Progenitor cell of endocrine pancreas (in vitro differentiated cells): ENCODE measurements around the gene DNAJB6. TPM values are rescaled to one million over a fixed set of nuclear protein-coding genes. Genes with fewer than 3 reads are reported as not detected.

Experiments
- DNase-seq: peaks from one replicate; pipeline ENCODE4 v3.0.0; 2021; ENCODE audit warnings: low spot score; ENCODE audit not compliant: unreplicated experiment
- H3K27ac Mint-ChIP-seq: 2 replicates; pipeline ENCODE4 v1.8.0; 2021; ENCODE audit warnings: mild to moderate bottlenecking, moderate library complexity, mixed read lengths
- H3K27me3 Mint-ChIP-seq: 2 replicates; pipeline ENCODE4 v1.8.0; 2021; ENCODE audit warnings: mixed read lengths
- H3K36me3 Mint-ChIP-seq: 2 replicates; pipeline ENCODE4 v1.8.0; 2022; ENCODE audit warnings: mixed read lengths; ENCODE audit not compliant: insufficient read depth
- H3K4me1 Mint-ChIP-seq: 2 replicates; pipeline ENCODE4 v1.8.0; 2021; ENCODE audit warnings: low read depth, mixed read lengths
- H3K4me3 Mint-ChIP-seq: 2 replicates; pipeline ENCODE4 v1.8.0; 2021; ENCODE audit warnings: low read depth, mild to moderate bottlenecking, moderate library complexity, mixed read lengths
- H3K9me3 Mint-ChIP-seq: 2 replicates; pipeline ENCODE4 v1.8.0; 2021; ENCODE audit warnings: low read depth, mixed read lengths
- total RNA-seq: library from RNA; stranded (reverse); gene quantifications from 2 replicates; pipeline ENCODE4 v1.2.1, GENCODE V29; 2021
- TF ChIP-seq, protein P1 (sequence below): fragments of 200-600 bp; sonication (generic); IDR thresholded peaks from one replicate; pipeline ENCODE4 v1.5.0; 2021; ENCODE audit warnings: antibody characterized with exemption, mild to moderate bottlenecking; ENCODE audit not compliant: unreplicated experiment

DNAJB6 gene
- total RNA-seq, 1 donor from 2014 or later, result 119 TPM

GRCh38 chr7:157441023-157441399, 104.2 kb downstream of the DNAJB6 start:
- no peak overlapping the region for H3K4me3 Mint-ChIP-seq
- H3K36me3 Mint-ChIP-seq, result no peaks in the 10 kb centered on the region
- H3K4me1 Mint-ChIP-seq, result no peaks in the 10 kb centered on the region
- TF ChIP-seq, protein P1, sequence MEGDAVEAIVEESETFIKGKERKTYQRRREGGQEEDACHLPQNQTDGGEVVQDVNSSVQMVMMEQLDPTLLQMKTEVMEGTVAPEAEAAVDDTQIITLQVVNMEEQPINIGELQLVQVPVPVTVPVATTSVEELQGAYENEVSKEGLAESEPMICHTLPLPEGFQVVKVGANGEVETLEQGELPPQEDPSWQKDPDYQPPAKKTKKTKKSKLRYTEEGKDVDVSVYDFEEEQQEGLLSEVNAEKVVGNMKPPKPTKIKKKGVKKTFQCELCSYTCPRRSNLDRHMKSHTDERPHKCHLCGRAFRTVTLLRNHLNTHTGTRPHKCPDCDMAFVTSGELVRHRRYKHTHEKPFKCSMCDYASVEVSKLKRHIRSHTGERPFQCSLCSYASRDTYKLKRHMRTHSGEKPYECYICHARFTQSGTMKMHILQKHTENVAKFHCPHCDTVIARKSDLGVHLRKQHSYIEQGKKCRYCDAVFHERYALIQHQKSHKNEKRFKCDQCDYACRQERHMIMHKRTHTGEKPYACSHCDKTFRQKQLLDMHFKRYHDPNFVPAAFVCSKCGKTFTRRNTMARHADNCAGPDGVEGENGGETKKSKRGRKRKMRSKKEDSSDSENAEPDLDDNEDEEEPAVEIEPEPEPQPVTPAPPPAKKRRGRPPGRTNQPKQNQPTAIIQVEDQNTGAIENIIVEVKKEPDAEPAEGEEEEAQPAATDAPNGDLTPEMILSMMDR, result no peak
- no peaks in the 10 kb centered on the region for H3K9me3 Mint-ChIP-seq
- no peak overlapping the region for H3K27ac Mint-ChIP-seq
- peaks cover 18% of the 10 kb centered on the region for H3K27me3 Mint-ChIP-seq
- DNase-seq, result no peak

DNA sequence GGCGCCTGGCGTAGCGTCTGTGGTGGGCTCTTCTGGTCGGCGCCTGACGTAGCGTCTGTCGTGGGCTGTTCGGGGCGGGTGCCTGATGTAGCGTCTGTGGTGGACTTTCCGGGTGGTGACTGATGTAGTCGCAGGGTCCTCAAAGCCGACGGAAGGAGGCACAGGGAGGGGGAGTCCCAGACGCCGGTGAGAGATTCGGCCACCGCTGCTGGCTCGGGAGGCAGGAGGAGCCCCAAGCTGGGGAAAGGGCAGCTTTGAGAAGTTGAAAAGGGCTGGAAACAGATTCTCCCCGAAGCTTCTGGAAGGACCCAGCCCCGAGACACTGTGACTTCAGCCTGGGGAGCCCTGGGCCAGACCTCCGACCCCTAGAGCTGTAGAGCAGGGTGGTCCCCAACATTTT, 105.7 kb downstream of the DNAJB6 start:
- H3K36me3 Mint-ChIP-seq, result no peaks in the 10 kb centered on the region
- no peak overlapping the region for H3K27ac Mint-ChIP-seq
- no peak for DNase-seq
- no peaks in the 10 kb centered on the region for H3K4me1 Mint-ChIP-seq
- H3K4me3 Mint-ChIP-seq, result no peak overlapping the region
- H3K27me3 Mint-ChIP-seq, result peaks cover 12% of the 10 kb centered on the region
- TF ChIP-seq, protein P1, result no peak
- H3K9me3 Mint-ChIP-seq, result no peaks in the 10 kb centered on the region

DNA sequence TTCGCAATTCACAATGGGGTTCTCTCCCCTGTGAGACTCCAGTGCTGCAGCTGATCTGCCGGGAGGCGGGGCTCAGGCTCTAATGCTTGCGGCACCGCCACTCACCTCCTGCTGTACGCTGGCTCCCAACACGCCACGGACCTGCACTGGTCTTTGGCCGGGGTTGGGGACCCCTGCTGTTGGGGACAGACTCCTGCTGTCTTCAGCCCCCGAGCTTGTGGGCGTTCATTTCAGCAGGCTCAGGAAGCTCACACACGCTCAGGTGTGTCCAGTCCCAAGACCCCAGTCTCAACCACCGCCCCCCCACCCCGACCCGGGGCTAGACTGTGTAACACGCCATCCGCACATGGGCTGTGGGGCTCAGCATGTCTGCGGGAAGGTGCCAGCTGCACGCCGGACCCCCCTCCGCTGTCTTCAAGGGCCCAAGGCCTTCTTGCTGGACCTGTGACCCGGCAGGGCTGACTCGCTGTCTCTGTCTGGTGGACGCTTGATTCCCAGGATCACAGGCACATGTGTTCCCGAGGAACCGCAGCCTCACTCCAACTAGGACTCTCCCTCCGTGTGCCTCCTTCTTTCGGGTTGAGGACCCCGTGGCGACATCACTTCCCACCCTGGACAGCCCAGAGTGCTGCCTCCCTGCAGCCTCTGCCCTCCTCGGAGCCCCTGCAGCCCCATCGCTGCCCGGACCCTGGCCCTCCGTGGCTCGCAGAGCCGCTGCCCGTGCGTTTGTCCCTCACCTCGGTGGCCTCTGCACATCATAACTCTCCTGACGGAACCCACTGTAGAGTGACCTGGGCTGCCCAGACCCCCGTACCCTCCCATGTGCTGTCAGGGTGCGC, 106.4 kb downstream of the DNAJB6 start:
- Mint-ChIP-seq H3K27me3 (peaks cover 12% of the 10 kb centered on the region), H3K36me3 (no peaks in the 10 kb centered on the region), H3K27ac (no peak overlapping the region), H3K4me3 (no peak overlapping the region), H3K4me1 (no peaks in the 10 kb centered on the region), H3K9me3 (no peaks in the 10 kb centered on the region)
- TF ChIP-seq, protein P1, result no peak
- no peak for DNase-seq

DNA sequence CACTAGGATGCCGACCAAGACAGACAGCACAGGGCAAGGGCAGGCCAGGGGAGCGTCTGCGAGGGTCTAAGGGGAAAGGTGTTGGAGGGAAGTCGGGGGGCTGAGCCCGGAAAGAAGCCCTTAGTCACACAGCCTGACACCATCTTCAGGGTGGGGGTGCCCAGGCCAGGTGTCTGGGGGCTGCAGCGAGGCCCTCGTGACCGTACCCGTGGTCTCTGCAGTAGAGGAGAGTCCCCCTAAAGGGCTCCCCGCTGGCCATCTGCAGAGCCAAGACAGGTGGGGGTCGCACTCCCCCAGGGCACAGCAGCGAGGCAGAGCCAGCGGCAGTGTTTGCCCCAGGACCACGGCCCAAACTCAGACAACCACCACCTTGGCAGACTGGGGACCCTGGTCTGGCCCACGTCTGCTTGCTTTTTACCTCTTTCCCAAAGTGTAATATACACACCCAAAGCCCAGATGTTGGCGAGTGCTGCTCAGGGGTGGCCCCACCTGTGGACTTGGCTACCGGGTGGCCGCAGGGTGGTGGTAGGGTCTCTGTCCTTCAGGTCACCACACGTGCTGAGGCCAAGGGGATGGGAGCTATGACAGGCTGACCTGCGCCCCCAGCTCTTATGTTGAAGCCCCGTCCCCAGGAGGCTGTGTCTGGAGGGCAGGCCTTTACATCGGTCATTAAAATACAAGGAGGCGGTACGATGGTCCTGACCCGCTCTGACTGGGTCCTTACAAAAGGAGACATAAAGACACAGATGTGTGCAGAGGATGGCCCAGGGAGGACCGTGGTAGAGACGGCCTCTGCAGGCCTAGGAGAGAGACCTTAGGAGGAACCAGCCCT, 107.4 kb downstream of the DNAJB6 start:
- TF ChIP-seq, protein P1, result no peak
- no peak for DNase-seq
- Mint-ChIP-seq H3K36me3 (no peaks in the 10 kb centered on the region), H3K9me3 (no peaks in the 10 kb centered on the region), H3K4me3 (no peak overlapping the region), H3K4me1 (no peaks in the 10 kb centered on the region), H3K27ac (no peak overlapping the region), H3K27me3 (peaks cover 12% of the 10 kb centered on the region)

- TF ChIP-seq, protein P1, result no peak
- Mint-ChIP-seq H3K4me3 (no peak overlapping the region), H3K27ac (no peak overlapping the region), H3K9me3 (no peaks in the 10 kb centered on the region), H3K4me1 (no peaks in the 10 kb centered on the region), H3K36me3 (no peaks in the 10 kb centered on the region), H3K27me3 (peaks cover 11% of the 10 kb centered on the region)
- no peak for DNase-seq
Observed at GRCh38 chr7:157444843-157445135, 108.0 kb downstream of the DNAJB6 start.
